NCI-H1105 (cell line): ENCODE data around the gene RAB5B.
"Not testable (repeated sequence)": the region's sequence is repeated elsewhere in the genome, so short reads cannot be mapped to it uniquely, and the experiment has no call there.

ENCODE experiments used
- DNase-seq: peaks from one replicate; lab custom pipeline; 2025; lab: John Stamatoyannopoulos, UW

RAB5B gene

DNA sequence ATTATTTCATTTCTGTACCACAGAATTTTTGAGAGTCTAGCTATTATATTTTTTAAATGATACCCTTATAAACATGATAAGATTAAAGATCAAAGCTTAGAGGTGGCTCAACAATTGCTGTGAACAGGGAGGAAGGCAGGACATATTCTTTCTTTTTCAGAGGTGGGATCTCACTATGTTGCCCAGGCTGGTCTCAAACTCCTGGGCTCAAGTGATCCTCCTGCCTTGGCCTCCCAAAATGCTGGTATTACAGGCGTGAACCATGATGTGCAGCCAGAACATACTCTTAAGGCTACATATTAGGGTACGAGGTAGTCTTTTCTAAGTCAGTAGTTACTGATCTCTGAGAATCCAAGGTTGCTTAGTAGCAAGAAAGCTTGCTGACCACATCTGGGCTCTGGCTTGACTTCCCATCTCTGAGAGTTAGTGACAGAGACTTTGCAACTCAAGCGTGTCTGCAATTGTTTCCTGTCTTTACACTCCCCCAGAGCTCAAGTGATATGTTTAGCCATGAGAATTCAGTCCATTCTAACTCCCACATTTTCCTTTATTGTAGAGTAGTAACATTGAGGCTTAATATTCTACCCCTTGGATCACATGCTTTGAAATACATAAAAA is 8.6 kb downstream of the RAB5B start:
- DNase-seq = no peak

GRCh38 chr12:55983232-55983842 is 9.5 kb downstream of the RAB5B start:
- no peak for DNase-seq

DNA sequence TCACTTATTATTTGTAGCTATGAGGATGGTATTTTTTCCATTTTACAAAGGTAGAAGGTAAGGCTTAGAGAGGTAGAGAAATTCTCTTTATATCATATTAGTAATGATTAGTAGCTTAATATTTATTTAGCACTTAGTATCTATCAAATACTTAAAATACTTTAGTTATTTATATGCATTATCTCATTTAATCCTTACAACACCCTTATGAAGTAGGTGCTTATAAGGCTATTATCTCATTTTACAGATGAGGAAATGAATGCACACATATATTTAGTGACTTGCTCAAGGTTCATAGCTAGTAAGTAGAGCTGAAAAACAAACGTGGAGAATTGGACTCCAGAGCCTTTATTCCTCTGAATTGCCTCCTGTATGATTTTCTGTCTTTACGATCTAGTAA is 11.0 kb downstream of the RAB5B start:
- DNase-seq = no peak

GRCh38 chr12:55985341-55985740 is 11.5 kb downstream of the RAB5B start:
- DNase-seq = no peak

- DNase-seq = not testable (repeated sequence)
Measured at GRCh38 chr12:55985976-55986375, 12.1 kb downstream of the RAB5B start.

GRCh38 chr12:55991110-55991509 is 17.2 kb downstream of the RAB5B start:
- DNase-seq = no peak

- no peak for DNase-seq
Measured at GRCh38 chr12:55993230-55993853, 19.5 kb downstream of the RAB5B start.

- DNase-seq = no peak
Measured at GRCh38 chr12:55995366-55995765, 21.5 kb downstream of the RAB5B start.

DNA sequence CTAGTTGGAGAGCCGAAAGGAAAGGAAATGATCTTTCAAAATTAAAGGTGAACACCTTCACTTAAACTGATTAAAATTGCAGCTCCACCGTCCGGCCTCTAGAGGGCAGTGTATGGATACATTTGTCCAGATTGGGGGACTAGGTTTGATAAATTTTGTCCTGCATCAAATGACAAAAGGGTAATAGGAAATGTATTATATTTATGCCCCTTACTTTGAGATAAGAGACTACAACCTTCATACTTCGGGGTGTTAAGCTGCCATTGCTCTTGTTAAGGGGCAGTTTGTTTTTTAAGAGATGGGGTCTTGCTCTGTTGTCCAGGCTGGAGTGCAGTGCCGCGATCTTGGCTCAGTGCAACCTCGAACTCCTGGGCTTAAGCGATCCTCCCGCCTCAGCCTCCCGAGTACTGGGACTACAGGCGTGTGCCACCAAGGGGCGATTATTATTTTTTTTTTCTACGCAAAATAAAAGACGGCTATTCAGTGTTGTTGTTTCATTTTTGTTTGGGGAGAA is 22.4 kb downstream of the RAB5B start:
- DNase-seq = peak; percentile 5

GRCh38 chr12:55996715-55997534 is 23.0 kb downstream of the RAB5B start, which contains the start of gene SUOX:
Gene SUOX (plus strand): TSS chr12:55997276. CDS start chr12:56002222, 4,946 bp downstream.
- peak; percentile 60 for DNase-seq

DNA sequence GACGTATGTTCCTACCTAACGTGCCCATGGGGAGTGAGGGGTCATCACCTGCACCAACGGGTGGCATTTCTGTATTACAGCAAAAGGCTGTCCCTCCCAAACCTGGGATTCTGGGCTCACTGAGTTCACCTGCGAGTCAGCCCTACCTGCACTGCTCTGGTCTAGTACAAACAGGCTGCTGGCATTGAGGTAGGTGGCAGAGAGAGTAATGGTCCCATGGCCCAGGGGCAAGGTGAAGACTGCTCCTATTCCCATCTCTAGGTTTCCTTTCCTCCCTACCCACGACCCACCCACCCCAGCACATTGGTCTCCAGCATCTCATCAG is 23.6 kb downstream of the RAB5B start:
- no peak for DNase-seq

DNA sequence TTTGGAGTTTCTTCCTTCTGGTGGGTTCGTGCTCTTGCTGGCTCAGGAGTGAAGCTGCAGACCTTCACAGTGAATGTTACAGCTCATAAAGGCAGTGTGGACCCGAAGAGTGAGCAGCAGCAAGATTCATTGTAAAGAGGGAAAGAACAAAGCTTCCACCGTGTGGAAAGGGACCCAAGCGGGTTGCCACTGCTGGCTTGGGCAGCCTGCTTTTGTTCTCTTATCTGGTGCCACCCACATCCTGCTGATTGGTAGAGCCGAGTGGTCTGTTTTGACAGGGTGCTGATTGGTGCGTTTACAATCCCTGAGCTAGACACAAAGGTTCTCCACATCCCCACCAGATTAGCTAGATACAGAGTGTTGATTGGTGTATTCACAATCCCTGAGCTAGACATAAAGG is 25.6 kb downstream of the RAB5B start:
- not testable (repeated sequence) for DNase-seq

DNA sequence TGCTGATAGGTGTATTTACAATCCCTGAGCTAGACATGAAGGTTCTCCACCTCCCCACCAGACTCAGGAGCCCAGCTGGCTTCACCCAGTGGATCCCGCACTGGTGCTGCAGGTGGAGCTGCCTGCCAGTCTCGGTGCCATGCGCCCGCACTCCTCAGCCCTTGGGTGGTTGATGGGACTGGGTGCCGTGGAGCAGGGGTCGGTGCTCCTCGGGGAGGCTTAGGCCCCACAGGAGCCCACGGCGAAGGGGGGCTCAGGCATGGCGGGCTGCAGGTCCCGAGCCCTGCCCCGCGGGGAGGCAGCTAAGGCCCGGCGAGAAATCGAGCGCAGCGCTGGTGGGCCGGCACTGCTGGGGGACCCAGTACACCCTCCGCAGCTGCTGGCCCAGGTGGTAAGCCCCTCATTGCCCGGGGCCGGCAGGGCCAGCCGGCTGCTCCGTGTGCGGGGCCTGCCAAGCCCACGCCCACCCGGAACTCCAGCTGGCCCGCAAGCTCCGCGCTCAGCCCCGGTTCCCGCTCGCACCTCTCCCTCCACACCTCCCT is 26.2 kb downstream of the RAB5B start:
- not testable (repeated sequence) for DNase-seq

GRCh38 chr12:56001487-56002100 is 27.7 kb downstream of the RAB5B start:
- no peak for DNase-seq

- not testable (repeated sequence) for DNase-seq
Measured at GRCh38 chr12:56003376-56003775, 29.5 kb downstream of the RAB5B start.

- no peak for DNase-seq
Measured at GRCh38 chr12:56004211-56004610, 30.3 kb downstream of the RAB5B start.

GRCh38 chr12:56007564-56008559 is 34.0 kb downstream of the RAB5B start:
- peak; percentile 38 for DNase-seq

GRCh38 chr12:56010111-56010570 is 36.3 kb downstream of the RAB5B start:
- no peak for DNase-seq

- DNase-seq = no peak
Measured at GRCh38 chr12:56011509-56012090, 37.7 kb downstream of the RAB5B start.

DNA sequence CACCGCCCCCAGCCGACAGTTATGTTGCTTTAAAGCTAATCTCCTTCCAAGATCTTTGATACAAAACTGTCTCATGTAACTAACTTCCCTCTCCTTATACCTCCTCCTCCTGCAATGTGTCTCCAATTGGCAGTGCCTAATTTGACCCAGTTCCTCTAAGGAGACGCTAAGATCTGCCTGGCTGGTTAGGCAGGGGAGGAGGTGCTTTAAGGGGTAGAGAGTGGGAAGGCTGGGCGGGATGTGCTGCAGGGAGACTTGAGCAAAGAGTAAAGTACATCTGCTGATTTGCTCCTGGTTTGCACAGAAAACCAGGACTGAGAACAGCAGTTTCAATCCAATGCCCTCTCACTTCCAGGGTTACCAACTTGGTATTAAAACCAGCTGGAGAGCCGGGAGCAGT is 39.6 kb downstream of the RAB5B start:
- DNase-seq = no peak
